PC-3 (cell line): ENCODE data around the gene TSPAN4.

Source experiments
- CTCF ChIP-seq: fragments of 300-600 bp; sonication (generic); conservative IDR thresholded peaks from 2 replicates; pipeline ENCODE4 v1.5.1; 2017; ENCODE audit warnings: antibody characterized with exemption, low read depth, mild to moderate bottlenecking, low read length
- EZH2 ChIP-seq: fragments of 300-600 bp; sonication (generic); IDR thresholded peaks from one replicate; pipeline ENCODE4 v1.6.1; 2017; ENCODE audit warnings: antibody characterized with exemption, mild to moderate bottlenecking, low read length; ENCODE audit not compliant: unreplicated experiment
- EZH2phosphoT487 ChIP-seq: fragments of 300-600 bp; sonication (generic); IDR thresholded peaks from 2 replicates; pipeline ENCODE4 v1.6.1; 2018; ENCODE audit warnings: mild to moderate bottlenecking, antibody characterized with exemption, low read length, borderline replicate concordance

DNA sequence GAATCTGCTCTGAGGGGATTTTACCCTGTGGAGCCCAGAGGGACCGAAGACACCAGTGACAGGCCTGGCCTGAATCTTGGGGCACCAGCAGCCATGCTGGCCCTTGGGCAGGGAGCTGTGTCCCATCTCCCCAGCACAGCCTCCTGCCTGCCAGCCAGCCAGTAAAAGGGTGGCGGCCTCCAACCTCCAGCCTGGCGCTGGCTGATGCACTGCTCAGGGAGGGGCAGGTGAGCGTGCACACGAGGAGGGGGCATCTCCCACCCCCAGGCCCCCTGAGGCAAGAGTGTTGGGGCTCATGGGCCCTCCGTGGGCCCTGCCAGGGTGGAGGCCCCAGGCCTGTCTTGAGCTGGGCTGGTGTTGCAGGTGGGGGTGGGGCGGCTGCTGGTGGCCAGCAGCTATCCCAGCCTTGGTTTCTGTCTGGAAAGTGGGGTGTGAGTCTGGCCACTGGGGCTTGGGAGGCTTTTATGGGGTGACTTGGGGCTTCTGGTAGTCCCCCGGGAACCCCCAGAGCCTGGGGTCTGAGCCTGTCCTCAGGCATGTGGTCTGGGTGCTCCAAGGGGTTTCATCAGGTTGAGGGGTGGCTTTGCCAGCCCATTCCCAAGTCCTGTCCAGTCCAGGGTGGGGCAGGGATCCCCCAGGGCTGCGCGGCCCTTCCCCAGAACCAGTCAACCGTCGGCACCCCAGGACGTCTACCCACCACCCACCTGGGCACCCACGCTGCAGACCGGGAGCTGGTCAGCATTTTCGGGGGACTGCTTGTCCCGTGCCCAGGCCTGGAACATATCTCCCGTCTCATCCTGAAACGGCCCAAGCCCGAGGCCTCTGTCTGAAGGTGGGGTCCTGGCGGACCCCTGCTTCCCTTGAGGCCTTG, 17.8 kb downstream of the TSPAN4 start:
- no peak for TF ChIP-seq EZH2phosphoT487
- TF ChIP-seq CTCF: no peak
- no peak for TF ChIP-seq EZH2
